Stimulated activated CD4-positive, alpha-beta T cell treated with anti-CD3 and anti-CD28 coated beads, Interleukin-12 subunit alpha, Interleukin-12 subunit beta, amount 100 ng/mL, for 24 hours (primary cell): Measurements from ENCODE around the gene CAP2.
A peak's percentile ranks its signal among the peaks of the same experiment; 100 is the strongest.
"Not testable (repeated sequence)": the region's sequence is repeated elsewhere in the genome, so short reads cannot be mapped to it uniquely, and the experiment has no call there.

ENCODE experiments used
- DNase-seq, 2 experiments: peaks; one replicate each; pipeline ENCODE4 v3.0.0-alpha.2; 2020; ENCODE audit warnings: low read depth in 2 of 2

CAP2 gene

DNA sequence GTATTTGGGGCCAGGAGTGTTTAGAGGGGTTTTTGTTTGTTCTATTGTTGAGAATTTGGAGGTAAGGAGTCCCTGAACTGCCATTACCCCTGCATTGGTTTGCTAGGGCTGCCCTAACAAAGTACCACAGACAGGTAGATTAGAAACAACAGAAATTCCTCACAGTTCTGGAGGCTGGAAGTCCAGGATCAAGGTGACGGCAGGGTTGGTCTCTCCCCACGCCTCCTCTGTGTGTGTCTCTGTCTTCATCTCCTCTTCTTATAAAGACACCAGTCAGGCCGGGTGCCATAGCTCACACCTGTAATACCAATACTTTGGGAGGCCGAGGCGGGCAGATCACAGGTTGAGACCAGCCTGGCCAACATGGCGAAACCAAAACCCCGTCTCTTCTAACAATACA is 109.7 kb downstream of the CAP2 start:
- no peak for DNase-seq

DNA sequence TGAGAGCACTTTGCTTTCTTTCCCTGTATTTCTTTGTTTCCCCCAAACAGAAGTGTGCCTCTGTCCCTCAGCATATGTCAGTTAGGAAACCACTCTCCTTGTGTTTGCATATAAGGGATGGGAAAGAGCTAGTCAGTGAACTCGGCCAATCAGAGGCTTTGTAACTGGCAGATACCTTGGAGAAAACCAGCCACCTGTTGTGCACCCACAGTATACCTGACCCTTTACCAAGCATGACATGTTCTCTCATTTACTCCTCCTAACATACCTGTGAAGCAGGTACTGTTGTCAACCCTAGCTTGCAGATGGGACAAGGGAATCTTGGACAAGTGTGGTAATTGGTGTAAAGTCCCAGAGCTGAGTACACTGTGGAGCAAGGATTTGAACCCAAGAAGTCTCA is 110.6 kb downstream of the CAP2 start:
- no peak for DNase-seq

DNA sequence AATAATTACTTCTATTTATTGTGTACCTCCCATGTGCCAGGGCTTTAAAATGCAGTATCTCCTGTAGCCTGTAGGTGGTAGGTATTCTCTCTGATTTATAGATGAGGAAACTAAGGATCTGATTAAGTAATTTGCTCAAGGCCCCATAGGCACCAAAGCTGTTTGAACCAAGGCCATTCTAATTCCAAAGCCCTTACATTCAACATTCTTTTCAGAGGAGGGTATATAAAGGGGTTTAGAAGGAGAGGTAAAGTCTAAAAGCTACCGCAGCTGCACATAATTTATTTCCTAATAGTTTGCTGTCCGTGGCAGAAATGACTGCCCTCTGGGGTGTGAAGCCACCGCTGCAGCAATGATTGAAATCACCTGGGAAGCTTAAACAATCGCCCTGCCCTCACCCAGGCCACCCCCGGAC is 111.7 kb downstream of the CAP2 start:
- DNase-seq: no peak

DNA sequence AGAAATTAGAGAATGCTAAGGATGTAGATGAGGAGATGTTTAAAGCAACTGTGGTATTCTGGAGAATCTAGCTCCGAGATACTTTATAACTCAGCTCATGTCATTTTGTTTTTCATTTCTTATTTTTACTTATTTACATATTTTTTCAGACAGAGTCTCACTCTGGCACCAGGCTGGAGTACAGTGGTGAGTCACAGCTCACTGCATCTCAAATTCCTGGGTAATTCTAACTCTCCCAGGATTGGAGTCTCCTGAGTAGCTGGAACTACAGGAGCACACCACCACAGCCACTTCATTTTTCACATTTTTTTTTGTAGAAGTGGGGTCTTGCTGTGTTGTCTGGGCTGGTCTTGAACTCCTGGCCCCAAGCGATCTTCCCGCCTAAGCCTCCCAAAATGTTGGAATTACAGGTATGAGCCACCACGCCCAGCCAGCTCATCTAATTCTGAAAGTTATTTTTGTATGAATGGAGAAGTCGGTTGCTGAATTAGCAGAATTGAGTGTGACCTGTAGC is 112.4 kb downstream of the CAP2 start:
- no peak for DNase-seq

DNA sequence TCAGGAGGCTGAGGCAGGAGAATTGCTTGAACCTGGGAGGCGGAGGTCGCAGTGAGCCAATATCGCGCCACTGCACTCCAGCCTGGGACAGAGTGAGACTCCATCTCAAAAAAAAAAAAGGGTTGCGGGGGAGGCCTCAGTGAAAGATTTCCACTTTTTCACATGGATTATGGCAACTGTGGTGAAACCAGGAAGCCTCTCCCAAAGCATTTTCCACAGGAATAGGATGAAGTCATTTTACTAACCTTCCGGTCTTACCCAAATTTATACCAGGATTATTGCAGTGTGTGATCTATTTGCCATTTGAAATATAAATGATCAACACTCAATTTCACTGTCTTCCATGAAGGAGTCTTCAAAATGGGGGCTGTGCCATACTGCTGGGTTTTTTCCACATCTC is 113.1 kb downstream of the CAP2 start:
- DNase-seq: no peak

DNA sequence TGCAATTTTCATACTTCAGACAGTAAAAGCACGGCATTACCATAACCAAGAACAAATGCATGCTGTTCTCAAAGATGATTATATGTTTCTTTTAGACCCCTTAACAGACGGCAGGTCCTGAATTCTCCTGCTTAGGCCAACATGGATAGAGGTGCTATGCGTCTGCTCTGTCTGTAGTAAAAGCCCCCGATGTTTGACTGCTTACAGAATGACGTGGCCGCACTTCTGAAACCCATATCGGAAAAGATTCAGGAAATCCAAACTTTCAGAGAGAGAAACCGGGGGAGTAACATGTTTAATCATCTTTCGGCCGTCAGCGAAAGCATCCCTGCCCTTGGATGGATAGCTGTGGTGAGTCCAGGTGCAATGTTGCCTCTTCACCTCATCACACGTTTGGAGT is 113.6 kb downstream of the CAP2 start:
- DNase-seq: no peak

DNA sequence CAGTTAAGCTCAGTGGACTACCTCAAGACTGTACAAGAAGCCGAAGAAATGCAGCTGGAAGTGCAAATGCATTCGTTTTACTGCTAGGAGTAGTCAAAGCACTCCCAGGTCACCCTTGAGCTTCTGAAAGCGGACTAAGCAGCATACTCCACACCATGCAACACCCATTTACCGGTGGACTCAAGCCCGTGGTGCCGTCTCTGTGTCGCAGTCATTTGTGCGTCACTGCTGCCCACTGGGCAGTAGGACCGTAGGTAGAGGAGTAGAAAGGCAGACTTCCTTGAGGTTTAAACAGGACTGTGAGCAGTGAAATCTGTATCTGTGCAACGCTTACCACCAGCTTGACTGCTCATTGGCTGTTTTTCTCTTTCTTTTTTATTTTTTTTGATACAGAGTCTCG is 117.7 kb downstream of the CAP2 start:
- DNase-seq: no peak

DNA sequence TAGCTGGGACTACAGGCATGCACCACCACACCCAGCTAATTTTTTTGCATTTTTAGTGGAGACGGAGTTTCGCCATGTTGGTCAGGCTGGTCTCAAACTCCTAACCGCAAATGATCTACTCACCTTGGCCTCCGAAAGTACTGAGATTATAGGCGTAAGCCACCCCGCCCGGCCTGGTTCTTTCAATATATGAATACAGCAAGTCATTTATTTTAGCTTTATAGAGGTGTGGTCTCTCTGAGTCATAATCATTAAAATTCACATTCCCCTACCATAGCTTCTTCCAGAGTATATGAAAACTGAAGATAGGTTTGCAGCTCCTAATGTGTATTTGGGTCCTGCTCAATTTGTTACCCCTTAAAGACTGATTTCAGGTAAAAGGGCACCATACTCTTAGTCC is 118.2 kb downstream of the CAP2 start:
- no peak for DNase-seq

DNA sequence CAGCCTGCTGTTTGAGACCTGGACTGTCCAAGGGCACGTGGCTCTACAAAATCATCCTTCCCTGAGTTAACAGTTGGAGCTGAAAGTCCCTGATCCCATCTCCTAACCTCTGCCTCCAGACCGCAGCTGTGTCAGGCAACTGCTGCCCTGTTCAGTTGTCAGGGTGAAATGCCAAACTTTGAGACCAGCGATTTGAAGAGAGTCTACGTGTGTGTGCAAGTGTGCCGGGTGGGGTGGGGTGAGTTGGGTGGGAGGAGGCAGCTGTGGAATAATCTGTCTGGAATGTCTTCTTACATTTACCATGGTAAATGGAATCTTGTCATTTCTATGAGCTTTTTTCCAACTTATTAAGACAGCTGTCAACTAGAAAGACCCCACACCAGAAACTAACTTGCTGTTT is 125.7 kb downstream of the CAP2 start:
- DNase-seq: no peak

DNA sequence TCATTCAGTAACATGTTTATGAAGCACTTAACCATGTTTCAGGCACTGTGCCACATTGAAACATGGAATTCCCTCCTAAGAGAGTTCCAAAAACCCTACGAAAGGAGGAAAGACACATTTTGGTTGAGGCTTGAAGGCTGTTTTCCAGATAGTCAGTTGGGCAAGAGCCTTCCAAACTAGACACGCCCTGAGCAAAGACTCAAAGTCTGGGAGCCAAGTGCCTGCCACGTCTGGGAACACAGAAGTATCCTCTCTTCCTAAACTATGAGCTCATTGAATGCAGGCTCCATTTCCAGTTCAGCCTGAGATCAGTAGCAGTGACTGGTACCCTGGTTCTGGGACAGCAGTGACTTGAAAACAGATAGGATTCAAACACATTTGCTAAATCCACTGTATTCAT is 132.2 kb downstream of the CAP2 start:
- DNase-seq: no peak

DNA sequence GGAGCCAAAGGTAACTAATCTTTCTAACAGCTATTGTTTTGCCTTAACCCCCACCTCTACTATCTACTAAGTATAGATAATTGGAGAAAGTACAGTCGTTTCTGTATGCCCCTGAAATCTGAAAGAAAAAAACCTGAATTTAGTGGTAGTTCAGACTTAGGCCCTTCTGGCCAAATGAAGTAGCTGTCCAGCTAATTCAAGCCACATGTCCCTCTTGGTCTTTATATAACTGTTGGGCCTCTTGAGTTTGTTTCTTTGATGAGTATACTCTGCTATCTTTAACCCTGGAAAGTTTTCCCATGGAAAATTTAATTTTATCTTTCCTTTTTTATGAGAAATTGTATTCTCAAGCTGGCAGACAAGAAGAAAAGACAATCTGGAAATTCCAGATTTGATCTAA is 133.7 kb downstream of the CAP2 start:
- no peak for DNase-seq

DNA sequence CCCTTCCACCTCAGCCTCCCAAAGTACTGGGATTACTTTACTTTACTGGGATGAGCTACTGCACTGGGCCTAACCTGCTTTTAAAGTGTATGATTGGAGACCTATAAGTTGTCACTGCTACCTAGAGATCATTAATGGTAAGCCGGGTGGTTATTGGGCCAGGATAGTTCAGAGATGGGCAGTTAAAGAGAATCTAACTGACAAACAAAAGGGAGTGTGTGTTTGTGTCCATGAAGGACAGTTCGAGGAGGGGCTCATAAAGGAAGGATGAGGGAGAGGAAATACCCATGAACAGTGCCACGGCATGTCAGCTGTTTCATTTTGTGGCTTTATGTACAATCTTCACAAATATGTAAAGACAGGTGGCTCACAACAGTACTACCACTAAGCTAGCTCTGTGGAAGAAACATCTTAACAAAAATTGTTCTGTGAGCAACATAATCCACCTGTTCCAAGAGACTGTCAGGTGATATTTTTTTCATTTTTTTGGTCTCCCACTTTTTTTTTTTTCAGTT is 137.0 kb downstream of the CAP2 start:
- DNase-seq: no peak

DNA sequence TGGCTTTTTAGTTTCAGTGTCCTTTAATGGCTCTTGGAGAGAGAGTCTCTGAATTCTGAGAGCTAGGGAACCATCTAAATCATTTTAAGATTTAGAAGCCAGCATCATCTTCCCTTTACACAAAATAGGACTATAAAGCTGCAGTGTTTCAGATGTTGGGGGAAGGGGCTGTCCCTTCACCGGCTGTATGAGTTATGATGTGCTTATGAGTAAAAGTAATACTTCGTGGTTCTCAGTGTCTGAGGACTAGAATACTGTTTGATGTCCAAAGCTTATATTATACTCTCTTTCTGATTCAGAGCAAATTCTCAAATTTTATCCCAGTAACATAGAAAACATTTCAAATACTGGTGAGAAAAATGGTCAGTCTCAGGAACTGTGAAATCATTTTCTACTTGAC is 143.2 kb downstream of the CAP2 start:
- peak in 1 of 2 experiments; percentile 16 for DNase-seq

DNA sequence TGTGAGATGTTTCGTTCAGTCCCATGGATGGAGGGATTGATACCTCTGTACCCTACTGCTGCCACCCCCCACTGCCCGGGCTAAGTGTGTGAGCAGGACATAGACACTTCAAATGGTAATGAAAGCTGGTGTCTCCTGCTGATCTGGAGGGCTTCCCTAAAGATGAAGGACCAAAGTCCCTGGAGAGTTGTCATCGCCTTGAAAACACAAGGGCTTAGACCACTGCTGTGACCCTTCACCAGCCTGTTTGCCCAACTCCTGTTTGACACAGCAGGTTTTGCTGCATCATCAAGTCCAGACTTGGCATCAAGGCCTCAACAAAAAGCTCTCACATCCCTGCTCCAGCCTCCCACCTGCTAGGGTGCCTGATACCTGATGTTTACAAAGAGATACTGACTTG is 148.8 kb downstream of the CAP2 start:
- no peak for DNase-seq

DNA sequence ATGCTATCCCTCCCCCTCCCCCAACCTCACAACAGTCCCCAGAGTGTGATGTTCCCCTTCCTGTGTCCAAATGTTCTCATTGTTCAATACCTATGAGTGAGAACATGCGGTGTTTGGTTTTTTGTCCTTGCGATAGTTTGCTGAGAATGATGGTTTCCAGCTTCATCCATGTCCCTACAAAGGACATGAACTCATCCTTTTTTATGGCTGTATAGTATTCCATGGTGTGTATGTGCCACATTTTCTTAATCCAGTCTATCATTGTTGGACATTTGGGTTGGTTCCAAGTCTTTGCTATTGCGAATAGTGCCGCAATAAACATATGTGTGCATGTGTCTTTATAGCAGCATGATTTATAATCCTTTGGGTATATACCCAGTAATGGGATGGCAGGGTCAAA is 152.3 kb downstream of the CAP2 start:
- DNase-seq: not testable (repeated sequence)

DNA sequence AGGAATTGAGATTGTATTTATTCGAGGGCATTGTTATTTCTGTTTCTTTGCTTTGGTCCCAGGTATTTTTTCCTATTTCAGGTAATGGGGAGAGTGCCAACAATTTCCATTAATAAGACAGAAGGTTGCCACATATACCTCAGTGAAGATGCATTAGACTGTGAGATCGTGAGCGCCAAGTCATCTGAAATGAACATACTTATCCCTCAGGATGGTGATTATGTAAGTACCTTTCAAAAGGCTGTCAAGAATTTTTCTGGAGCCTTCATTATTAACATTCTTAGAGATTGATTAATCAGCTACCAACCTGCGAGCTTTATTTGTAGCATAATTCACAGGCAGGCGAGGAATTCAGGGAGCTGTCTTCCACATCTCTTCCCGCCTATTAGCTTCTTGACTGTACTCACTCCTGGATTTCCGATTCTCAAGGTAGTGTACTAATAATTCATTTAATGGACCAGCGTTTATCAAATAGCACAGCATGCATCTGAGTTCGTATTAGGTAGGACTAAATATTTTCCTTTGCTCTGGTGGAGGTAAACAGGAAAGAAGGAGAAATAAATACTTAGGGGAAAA is 158.1 kb downstream of the CAP2 start:
- no peak for DNase-seq

DNA sequence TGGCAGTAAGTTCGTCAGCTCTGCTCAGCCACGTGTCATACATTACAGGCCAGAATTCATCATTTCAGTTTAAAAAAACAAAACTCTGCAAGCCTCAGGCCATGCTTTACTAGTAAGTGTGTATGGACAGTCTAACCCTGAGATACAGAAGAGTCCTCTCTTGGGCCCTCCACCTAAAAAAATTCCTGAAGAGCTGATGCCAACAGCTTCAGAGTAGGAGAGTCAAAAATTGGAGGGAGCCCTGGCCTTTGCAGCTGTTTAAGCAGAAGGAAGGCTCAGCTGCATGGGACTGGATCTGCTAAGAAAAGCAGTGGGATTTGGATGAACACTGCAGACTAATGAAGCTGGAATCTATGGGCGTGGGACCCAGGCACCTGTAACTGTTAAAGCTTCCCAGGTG is 159.5 kb downstream of the CAP2 start:
- DNase-seq: no peak

DNA sequence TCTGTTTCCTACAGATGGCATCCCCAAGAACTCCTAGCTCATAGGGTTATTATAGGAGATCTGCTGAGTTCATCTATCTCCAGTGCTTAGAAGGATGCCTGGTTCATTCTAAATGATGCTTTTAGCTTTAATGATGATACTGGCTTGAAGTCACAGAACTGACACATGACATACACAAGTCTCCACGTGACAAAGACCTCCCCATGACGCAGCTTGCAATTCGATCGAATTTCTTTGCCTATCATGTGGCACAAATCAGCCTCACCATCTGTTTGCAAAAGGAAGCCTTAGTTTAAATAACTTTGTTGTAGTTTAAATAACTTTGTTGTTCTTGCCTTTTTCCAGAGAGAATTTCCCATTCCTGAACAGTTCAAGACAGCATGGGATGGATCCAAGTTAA is 162.6 kb downstream of the CAP2 start:
- DNase-seq: no peak

DNA sequence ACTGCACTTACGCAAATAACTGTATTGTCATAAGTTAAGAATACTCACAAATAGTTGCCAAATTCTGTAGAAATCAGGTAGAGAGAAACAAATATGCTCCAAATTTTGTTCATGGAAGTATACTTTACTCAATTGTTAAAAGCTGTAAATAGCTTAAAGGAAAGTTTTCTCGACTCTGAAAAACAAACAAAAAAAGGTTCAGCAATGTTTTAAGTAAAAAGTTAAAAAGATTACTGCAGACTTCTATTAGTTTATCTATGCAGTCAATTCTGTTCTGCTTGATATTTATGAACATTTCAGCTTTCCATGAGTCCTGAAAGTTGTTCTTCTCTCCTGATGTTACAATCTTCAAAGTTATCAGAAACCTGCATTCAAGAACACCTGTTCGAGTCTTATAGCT is 169.2 kb downstream of the CAP2 start:
- no peak for DNase-seq

DNA sequence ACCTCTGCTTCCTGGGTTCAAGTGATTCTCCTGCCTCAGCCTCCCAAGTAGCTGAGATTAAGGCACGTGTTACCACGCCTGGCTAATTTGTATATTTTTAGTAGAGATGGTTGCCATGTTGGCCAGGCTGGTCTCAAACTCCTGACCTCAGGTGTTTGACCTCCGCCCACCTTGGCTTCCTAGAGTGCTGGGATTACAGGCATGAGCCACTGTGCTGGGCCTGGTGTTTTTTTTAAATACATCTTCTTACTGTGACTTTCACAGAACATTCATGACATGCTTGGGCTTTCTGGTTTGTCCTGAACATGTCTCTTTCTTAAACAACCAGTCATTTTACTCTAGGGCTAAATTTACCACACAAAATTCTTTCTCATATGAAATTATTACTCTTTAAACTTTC is 172.0 kb downstream of the CAP2 start:
- no peak for DNase-seq

DNA sequence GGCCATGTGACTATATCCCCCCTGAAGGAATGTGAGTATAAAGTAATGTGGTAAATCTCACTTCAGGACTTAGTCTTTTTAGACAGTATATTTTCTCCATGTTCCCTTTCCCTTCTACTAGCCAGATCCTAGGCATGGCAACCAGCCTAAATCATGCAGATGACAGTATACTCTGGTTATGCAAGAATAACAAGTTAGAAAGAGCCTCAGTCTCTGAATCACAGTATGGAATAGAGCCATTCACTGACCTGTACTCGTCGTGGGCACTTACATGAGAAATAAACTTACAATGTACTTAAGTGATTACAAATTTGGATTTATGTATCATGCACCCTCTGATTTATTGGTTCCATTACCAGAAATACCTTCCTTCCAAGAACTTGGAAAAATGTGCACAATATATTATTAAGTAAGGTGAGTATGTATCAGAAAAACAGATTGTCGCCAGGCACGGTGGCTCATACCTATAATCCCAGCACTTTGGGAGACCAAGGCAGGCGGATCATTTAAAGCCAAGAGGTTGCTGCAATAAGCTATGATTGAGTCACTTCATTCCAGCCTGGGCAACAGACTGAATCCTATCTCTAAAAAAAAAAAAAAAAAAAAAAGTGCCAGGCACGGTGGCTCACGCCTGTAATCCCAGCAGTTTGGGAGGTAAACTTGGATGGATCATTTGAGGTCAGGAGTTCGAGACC is 181.6 kb downstream of the CAP2 start:
- no peak for DNase-seq

DNA sequence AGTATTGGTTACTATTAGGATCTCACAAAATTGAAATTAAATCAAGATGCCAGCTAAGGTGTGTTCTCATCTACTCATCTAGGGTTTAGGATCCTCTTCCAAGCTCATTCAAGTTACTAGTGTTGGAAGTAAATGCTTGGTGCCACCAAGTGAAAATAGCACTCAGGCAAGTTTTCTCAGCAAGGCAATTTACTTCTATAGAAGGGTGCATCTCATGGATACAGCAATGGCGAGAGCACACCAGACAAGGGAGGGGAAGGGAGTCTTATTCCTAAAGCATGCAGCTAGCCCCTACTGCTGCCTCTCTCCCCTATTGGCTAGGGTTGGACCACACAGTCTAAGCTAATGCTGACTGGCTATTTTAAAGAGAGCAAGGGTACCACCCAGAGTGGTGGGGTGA is 183.7 kb downstream of the CAP2 start:
- no peak for DNase-seq

DNA sequence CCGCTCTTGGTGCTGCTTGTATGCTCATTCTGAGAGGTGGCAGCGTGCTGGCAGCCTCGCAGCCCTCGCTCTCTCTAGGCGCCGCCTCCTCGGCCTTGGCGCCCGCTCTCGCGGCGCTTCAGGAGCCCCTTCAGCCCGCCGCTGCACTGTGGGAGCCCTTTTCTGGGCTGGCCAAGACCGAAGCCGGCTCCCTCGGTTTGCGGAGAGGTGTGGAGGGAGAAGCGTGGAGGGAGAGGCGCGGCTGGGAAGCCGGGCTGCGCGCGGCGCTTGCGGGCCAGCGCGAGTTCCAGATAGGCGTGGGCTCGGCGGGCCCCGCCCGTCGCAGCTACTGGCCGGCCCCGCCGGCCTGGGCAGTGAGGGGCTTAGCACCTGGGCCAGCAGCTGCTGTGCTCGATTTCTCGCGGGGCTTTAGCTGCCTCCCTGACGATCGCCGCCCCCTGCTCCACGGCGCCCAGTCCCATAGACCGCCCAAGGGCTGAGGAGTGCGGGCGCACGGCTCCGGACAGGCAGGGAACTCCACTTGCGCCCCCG is 187.2 kb downstream of the CAP2 start:
- peak in 1 of 2 experiments; percentile 21 for DNase-seq
